ENCODE measurements around the gene DCDC1.
"Not testable (repeated sequence)": the region's sequence is repeated elsewhere in the genome, so short reads cannot be mapped to it uniquely, and the experiment has no call there.

Gene DCDC1

DNA sequence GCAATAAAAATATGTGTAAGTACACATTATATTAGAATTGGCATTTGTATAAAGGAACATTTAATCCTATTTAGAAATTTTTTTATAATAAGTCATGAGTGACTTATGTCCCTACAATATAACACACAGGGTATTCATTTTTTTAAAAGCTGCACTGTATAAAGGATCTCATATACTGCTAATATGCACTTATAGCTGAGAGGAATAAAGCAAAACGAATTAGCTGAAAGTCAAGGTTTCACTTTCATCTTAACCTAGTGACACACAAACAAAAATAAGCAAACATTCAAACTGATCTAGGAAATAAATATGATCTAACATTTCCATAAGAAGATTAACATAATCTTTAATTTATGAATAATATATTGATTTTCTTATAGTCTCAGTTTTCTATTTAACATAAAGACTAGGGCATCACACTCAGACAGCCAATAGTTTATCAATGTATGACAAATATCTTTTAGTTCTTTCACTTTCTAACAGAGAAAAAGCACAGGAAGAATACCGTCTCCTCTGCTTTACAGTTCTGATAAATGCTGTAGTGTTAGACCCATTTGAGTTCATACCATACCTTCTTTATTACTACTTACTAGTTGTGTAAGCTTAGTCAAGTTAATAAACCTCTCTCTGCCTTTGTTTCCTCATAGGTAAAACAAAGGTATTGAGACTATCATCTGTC is 42.9 kb downstream of the DCDC1 start:
- DNase-seq (ENCODE audit: low spot score): no peak

GRCh38 chr11:31325160-31325559 is 44.4 kb downstream of the DCDC1 start:
- no peak for DNase-seq (ENCODE audit: low spot score)

- DNase-seq (ENCODE audit: low spot score): no peak
Observed at GRCh38 chr11:31323145-31323544, 46.4 kb downstream of the DCDC1 start.

DNA sequence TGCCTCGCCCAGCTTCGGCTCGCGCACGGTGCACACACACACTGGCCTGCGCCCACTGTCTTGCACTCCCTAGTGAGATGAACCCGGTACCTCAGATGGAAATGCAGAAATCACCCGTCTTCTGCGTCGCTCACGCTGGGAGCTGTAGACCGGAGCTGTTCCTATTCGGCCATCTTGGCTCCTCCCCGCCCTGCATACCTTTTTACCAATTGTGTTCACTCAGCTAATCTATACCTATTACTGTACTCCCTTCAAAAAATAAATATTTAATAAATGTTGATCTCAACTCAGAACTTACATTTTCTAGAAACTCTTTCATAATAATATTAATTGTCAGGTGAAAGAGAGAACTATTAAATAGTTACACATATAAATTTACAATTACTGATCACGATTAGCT is 48.0 kb downstream of the DCDC1 start:
- not testable (repeated sequence) for DNase-seq (ENCODE audit: low spot score)

DNA sequence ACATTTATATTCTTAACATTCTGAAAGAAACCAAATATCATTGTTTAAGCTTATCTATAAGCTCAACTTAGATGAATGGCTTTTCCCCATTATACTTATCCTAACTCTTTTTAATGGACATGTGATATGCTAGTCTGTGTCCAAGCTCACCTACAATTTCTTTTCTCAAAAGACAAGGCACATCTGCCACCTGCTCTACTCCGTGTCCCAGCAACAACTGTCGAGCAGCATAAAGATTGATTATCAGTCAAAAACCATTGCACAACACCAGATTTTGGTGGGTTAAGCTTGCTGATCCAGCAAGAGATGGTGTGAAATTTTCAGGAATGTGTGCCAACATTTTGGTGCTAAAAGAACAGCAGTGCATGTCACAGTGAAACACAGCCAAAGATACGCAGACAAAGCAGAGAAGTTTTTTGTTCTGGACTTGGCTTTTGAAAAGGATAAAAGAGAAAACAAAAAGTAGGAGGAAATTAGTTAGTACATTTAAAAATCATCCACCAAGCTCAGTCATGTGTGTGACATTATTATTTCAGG is 65.8 kb downstream of the DCDC1 start:
- no peak for DNase-seq (ENCODE audit: low spot score)

DNA sequence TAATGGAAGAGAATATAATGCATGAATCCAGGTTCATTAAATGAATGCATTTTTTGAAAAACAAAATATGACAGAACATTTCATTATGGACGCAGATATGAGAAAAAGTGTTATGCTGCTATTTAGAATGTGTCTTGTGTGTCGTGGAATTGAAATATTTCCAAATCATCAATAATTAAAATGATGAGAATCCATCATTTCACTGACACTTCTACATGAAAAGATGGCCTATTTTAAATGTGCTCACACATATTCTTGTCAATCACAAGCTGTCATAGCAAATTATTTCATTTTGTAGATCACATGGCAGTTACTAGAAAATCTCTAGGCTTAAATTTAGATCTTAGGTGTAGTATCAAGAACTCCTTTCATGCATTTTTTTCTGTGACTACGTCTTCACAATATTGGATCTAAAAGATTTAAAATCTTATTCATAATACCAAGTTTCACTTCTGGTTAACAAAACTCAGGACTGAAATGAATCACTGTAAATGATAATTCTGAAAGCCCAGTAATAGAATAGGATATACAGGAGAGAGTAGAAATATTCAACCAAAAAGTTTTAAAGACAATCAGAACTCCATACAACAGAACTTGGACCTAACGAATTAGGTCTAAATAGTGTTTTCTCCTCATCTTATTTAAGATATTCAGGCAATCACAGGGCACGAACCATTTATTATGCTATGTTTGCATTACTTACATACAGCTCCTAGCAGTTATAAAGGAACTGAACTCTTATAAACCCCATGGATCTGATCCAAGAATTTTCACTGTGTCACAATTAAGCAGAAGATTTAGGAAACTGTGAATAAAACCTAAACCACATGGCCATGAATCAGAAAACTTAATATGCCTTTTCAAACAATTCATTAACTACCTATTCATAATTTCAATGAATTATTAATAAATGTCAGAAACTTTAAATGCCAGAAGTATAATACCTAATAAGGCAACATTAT is 67.7 kb downstream of the DCDC1 start:
- DNase-seq (ENCODE audit: low spot score): no peak

- DNase-seq (ENCODE audit: low spot score): no peak
Observed at GRCh38 chr11:31295308-31295707, 74.2 kb downstream of the DCDC1 start.

DNA sequence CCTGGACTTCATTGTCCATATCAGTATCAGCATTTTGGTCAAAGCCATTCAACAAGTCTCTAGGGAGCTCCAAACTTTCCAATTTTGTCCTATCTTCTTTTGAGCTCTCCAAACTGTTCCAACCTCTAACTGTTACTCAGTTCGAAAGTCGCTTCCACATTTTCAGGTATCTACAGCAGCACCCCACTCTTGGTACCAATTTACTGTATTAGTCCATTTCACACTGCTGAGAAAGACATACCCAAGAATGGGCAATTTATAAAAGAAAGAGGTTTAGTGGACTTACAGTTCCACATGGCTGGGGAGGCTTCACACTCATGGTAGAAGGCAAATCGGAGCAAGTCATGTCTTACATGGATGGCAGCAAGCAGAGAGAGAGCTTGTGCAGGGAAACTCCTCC is 96.0 kb downstream of the DCDC1 start:
- not testable (repeated sequence) for DNase-seq (ENCODE audit: low spot score)

DNA sequence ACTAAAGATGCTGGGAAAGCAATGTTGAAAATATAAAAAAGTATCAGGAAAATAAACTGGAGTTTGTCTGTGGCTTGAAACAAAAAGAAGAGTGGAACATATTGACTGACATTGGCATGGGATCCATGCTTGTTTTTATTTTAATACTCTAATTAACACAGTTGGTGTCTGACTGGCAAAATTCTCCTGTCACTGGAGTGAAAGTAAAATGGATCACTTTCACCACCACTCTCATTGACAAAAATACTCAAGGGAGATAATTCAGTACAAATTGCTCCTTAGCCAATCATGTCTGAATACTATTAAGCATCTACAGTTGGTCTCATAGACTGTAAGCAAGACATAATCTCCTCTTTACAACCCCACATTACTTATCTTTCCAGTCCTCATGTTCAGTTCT is 101.8 kb downstream of the DCDC1 start:
- DNase-seq (ENCODE audit: low spot score): no peak

DNA sequence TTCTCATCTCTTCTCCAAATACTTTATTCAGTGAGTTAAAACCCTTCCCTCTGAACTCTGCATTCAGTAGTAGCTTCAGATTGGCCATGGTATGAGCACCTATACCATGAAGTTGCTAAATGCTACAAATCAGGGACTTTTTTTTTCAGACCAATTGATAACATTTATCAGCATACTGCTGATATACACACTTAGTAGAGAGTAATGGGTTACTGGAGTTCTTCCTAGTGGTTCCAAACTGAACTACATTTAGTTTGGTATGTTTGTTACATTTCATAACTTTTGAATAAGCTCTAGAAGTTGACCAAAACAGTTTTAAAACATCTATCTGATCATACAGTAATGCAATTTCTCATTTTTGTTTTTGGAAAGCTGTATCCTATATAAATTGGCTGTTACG is 104.7 kb downstream of the DCDC1 start:
- DNase-seq (ENCODE audit: low spot score): no peak

GRCh38 chr11:31262761-31263160 is 106.8 kb downstream of the DCDC1 start:
- DNase-seq (ENCODE audit: low spot score): no peak

DNA sequence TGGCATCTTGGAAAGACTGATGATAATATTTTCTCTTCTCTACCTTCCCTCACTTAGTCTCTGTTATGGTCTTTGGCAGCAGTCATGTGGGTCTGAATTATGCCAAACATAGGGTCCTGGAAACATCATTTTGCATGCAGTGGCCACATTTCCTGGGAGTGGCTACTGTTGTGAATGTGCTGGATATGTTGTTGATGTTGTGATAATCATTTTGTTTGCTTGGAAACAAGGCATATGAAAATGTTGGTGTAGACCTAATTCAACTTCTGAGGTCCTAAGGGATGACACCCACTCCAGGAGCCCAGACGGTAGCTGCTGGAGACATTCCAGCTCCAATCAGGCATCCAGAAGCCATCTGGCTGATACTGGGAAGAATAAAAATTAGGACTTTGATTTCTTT is 109.7 kb downstream of the DCDC1 start:
- no peak for DNase-seq (ENCODE audit: low spot score)

DNA sequence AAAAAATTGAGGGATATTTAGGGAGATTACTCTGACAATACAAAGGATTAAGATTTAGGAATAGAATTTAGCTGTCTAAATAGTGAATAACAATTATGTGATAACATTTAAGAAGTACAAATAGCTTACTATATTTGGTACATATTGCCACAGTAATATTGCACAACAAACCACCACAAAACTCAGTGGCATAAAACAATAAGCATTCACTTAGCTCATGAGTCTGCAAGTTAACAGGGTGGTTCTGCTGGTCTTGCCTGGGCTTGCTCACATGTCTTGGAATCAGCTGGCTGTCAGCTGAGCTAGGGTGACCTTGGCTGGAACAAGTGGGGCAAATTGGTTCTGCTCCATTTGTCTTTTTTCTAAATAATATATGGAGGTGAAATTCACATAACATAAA is 115.1 kb downstream of the DCDC1 start:
- DNase-seq (ENCODE audit: low spot score): no peak

DNA sequence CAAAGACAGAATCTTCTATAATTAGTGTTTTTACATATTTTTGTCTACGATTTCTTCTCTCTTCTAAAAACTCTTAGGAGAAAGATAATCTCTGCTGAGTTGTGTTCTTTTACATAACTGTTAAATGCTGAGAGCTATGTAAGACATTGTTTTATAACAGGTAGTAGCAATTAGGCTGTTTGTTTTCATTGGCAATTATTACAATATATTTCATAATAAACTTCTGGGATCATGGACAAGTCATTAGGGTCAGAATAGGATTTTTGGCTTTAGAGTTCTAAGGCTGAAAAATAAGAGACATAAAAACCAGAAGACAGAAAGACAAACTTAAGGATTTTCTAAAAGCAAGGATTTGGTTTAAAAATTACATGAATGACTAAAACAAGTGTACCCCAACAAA is 120.8 kb downstream of the DCDC1 start:
- no peak for DNase-seq (ENCODE audit: low spot score)

DNA sequence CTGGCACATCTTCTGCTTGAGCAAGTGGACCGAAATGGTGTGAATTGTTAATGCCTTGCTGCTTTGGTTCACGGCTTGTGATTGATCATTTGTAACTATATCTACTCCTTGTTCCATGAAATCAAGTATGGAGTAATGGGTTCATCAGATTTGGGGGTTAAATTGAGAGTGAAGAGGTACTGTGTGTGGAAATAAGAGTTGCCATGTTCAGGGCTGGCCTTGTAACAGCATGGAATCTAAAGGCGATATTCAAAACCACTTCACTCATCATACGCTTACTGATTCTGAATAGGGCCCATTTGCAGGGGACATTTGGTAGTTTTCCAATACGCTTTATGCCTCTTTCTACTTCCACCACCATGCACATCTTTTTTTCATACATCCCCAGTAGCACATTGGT is 122.2 kb downstream of the DCDC1 start:
- no peak for DNase-seq (ENCODE audit: low spot score)

GRCh38 chr11:31246451-31247165 is 122.9 kb downstream of the DCDC1 start:
- no peak for DNase-seq (ENCODE audit: low spot score)

- DNase-seq (ENCODE audit: low spot score): no peak
Observed at GRCh38 chr11:31243706-31244105, 125.8 kb downstream of the DCDC1 start.

- DNase-seq (ENCODE audit: low spot score): peak; percentile 55
Observed at GRCh38 chr11:31240340-31240904, 129.1 kb downstream of the DCDC1 start.

DNA sequence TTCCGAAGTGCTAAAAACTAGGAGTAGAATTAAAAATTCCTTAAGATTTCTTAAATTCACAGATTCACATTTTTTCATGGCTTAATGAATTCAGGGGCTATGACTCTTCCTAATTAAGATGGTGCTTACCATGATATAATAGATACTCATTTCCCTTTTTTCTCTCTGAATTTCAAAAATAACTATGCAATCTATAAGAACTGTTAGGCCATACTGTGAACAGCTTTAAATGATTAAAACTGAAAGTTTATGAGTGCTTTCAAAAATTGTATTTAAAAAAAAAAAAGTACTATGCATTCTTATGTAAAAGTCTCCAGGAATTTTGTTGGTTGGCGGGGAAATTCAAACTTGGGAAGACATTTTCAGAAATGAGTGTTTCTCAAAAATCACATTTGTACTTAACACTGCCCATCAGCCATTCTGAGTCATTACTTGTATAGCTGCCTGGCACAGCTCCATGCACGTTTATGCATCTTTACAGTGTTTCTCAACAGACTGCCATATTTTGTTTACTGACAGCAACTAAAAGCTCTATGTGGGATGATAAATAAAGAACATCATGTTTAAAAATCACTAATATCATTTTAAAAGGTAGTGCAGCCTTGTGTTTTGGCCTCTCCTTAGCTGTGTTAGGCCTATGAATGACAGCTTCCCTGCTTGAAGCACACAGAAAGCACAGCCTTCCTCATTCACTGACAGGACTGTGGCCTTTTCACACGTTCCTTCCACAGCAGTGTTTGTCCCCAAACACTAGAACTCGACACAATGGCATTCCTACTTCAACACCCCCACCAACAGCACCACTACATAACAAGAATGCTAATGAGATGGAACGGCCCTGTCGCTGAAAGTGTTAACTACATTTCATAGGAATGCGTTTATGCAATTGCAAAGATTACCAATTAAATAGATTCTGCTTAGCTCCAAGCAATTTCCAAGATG is 131.4 kb downstream of the DCDC1 start:
- DNase-seq (ENCODE audit: low spot score): no peak

DNA sequence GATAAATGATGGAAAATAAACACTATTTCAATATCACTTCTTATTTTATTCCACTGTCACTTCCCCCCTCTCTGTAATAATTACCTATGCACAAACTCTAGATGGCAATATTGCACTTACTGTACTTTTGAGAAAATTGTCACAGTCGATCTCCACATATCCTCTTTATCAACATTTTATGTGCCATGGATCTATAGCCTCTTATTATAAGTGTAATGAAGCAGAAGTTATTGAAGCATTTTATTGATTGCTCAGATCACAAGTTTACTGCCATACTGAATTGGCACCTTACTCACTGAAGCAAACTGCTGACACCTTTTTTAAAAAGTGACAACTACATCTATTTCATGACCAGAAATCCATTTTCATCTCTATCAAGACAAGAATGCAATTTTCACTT is 133.4 kb downstream of the DCDC1 start:
- peak; percentile 64 for DNase-seq (ENCODE audit: low spot score)

- peak; percentile 9 for DNase-seq (ENCODE audit: low spot score)
Observed at GRCh38 chr11:31233425-31233824, 136.1 kb downstream of the DCDC1 start.
